ENCODE data around the gene TMEM179. TPM values are rescaled to one million over a fixed set of nuclear protein-coding genes. Genes with fewer than 3 reads are reported as not detected.
"Not testable (repeated sequence)": the region's sequence is repeated elsewhere in the genome, so short reads cannot be mapped to it uniquely, and the experiment has no call there.

Gene TMEM179
- total and polyA plus RNA-seq, 2 experiments from 2014 or later, result not detected

GRCh38 chr14:104638927-104639450 is 34.4 kb upstream of the TMEM179 start:
- H3K79me2 ChIP-seq (ENCODE audit: insufficient read depth), result no peaks in the 10 kb centered on the region
- H3K4me2 ChIP-seq (ENCODE audit: unreplicated experiment), result no peak overlapping the region
- H3F3A ChIP-seq (ENCODE audit: insufficient read depth), result no peaks in the 10 kb centered on the region
- no peaks in the 10 kb centered on the region for H3K36me3 ChIP-seq (ENCODE audit: low read depth)
- peaks cover 29% of the 10 kb centered on the region for H3K27me3 ChIP-seq (replicated peaks; ENCODE audit: insufficient read depth)
- no peak overlapping the region for H3K4me3 ChIP-seq
- no peak overlapping the region for H2AFZ ChIP-seq
- no peaks in the 10 kb centered on the region for H4K20me1 ChIP-seq (ENCODE audit: insufficient read depth)
- no peak overlapping the region for H3K9ac ChIP-seq
- 28 to 30% methylated on average over 13 of the region's 13 CpGs for WGBS, 2 experiments (ENCODE audit: low coverage in 1 of 2, low lambda C conversion rate in 2 of 2, missing lambda C conversion rate in 2 of 2)
- no peak overlapping the region for H3K27ac ChIP-seq
- no peak for TF ChIP-seq EZH2phosphoT487 (IDR thresholded peaks at IDR 0.05; ENCODE audit: insufficient read depth, low read depth)
- TF ChIP-seq EZH2 (IDR thresholded peaks at IDR 0.05; ENCODE audit: insufficient read depth, poor library complexity, severe bottlenecking), result no peak
- in situ Hi-C loops (cut with MboI), result no loop called here
- DNase-seq, result no peak
- no peaks in the 10 kb centered on the region for H3K4me1 ChIP-seq (ENCODE audit: insufficient read depth)
- no peaks in the 10 kb centered on the region for H3K9me3 ChIP-seq (ENCODE audit: low read depth)
- H3K9me2 ChIP-seq (ENCODE audit: insufficient read depth), result no peaks in the 10 kb centered on the region

GRCh38 chr14:104638190-104638589 is 33.6 kb upstream of the TMEM179 start:
- Histone ChIP-seq H3K4me2 (ENCODE audit: unreplicated experiment) (no peak overlapping the region), H3K79me2 (ENCODE audit: insufficient read depth) (no peaks in the 10 kb centered on the region), H3K9ac (no peak overlapping the region), H3F3A (ENCODE audit: insufficient read depth) (no peaks in the 10 kb centered on the region), H3K4me1 (ENCODE audit: insufficient read depth) (no peaks in the 10 kb centered on the region), H3K27me3 (replicated peaks; ENCODE audit: insufficient read depth) (peaks cover 26% of the 10 kb centered on the region), H3K4me3 (no peak overlapping the region), H3K9me2 (ENCODE audit: insufficient read depth) (no peaks in the 10 kb centered on the region), H3K36me3 (ENCODE audit: low read depth) (no peaks in the 10 kb centered on the region), H4K20me1 (ENCODE audit: insufficient read depth) (no peaks in the 10 kb centered on the region), H3K9me3 (ENCODE audit: low read depth) (no peaks in the 10 kb centered on the region), H3K27ac (no peak overlapping the region), H2AFZ (no peak overlapping the region)
- TF ChIP-seq EZH2 (IDR thresholded peaks at IDR 0.05; ENCODE audit: insufficient read depth, poor library complexity, severe bottlenecking), result no peak
- no peak for TF ChIP-seq EZH2phosphoT487 (IDR thresholded peaks at IDR 0.05; ENCODE audit: insufficient read depth, low read depth)
- WGBS, 2 experiments (ENCODE audit: low coverage in 1 of 2, low lambda C conversion rate in 2 of 2, missing lambda C conversion rate in 2 of 2), result 20 to 25% methylated on average over 12 of the region's 12 CpGs
- in situ Hi-C loops (cut with MboI), result no loop called here
- no peak for DNase-seq

DNA sequence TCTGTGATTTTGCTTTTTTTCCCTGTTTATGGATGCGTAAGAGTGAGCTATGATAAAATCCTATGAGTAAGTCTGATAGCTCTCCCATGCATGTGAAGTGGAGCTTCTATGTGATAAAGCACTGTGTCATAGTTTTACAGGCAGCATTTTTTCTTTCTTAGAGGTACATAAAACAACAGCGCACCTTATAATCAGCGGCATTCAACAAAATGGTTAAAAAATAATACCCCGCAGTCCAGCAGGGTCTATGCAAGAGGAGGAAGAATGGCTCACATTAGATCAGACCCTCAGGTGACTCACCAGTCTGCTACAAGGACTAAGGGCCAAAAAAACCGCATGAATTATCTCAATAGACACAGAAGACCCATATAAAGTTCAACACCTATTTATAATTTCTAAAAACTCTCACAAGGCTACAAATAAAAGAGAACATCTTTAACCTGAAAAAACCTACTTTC is 33.0 kb upstream of the TMEM179 start:
- Histone ChIP-seq H3F3A (ENCODE audit: insufficient read depth) (no peaks in the 10 kb centered on the region), H3K9me3 (ENCODE audit: low read depth) (no peaks in the 10 kb centered on the region), H3K4me2 (ENCODE audit: unreplicated experiment) (no peak overlapping the region), H3K27ac (no peak overlapping the region), H3K36me3 (ENCODE audit: low read depth) (no peaks in the 10 kb centered on the region), H3K27me3 (replicated peaks; ENCODE audit: insufficient read depth) (peaks cover 26% of the 10 kb centered on the region), H3K4me1 (ENCODE audit: insufficient read depth) (no peaks in the 10 kb centered on the region), H3K9me2 (ENCODE audit: insufficient read depth) (no peaks in the 10 kb centered on the region), H4K20me1 (ENCODE audit: insufficient read depth) (no peaks in the 10 kb centered on the region), H2AFZ (no peak overlapping the region), H3K79me2 (ENCODE audit: insufficient read depth) (no peaks in the 10 kb centered on the region), H3K9ac (no peak overlapping the region), H3K4me3 (no peak overlapping the region)
- in situ Hi-C loops (cut with MboI), result no loop called here
- DNase-seq, result no peak
- WGBS, 2 experiments (ENCODE audit: low coverage in 1 of 2, low lambda C conversion rate in 2 of 2, missing lambda C conversion rate in 2 of 2), result 59 to 64% methylated on average over 5 of the region's 5 CpGs
- no peak for TF ChIP-seq EZH2 (IDR thresholded peaks at IDR 0.05; ENCODE audit: insufficient read depth, poor library complexity, severe bottlenecking)
- TF ChIP-seq EZH2phosphoT487 (IDR thresholded peaks at IDR 0.05; ENCODE audit: insufficient read depth, low read depth), result no peak

GRCh38 chr14:104636846-104637545 is 32.4 kb upstream of the TMEM179 start:
- H3K36me3 ChIP-seq (ENCODE audit: low read depth); H3K79me2 ChIP-seq (ENCODE audit: insufficient read depth); H2AFZ ChIP-seq; H3K4me2 ChIP-seq (ENCODE audit: unreplicated experiment); H3K9me2 ChIP-seq (ENCODE audit: insufficient read depth); H3K9ac ChIP-seq; H4K20me1 ChIP-seq (ENCODE audit: insufficient read depth); DNase-seq; in situ Hi-C loops (cut with MboI); H3F3A ChIP-seq (ENCODE audit: insufficient read depth); H3K4me3 ChIP-seq; H3K9me3 ChIP-seq (ENCODE audit: low read depth); H3K27ac ChIP-seq; H3K4me1 ChIP-seq (ENCODE audit: insufficient read depth): not testable (repeated sequence)
- 74 to 82% methylated on average over 21 to 35 of the region's 39 CpGs for WGBS, 2 experiments (ENCODE audit: low coverage in 1 of 2, low lambda C conversion rate in 2 of 2, missing lambda C conversion rate in 2 of 2)
- peaks cover 31% of the 10 kb centered on the region for H3K27me3 ChIP-seq (replicated peaks; ENCODE audit: insufficient read depth)

All from GM23248 (cell line).